Measurements from ENCODE around the gene DLX6.

The DLX6 gene

GRCh38 chr7:97013845-97014134, 8.4 kb downstream of the DLX6 start:
- no peak for TF ChIP-seq CTCF (IDR thresholded peaks at IDR 0.05)

- no peak for TF ChIP-seq CTCF (IDR thresholded peaks at IDR 0.05)
These were observed 8.9 kb downstream of the DLX6 start for GRCh38 chr7:97014145-97014750.

GRCh38 chr7:97015279-97015678, 9.9 kb downstream of the DLX6 start:
- no peak for TF ChIP-seq CTCF (IDR thresholded peaks at IDR 0.05)

- TF ChIP-seq CTCF (IDR thresholded peaks at IDR 0.05), result no peak
These were observed 10.5 kb downstream of the DLX6 start for GRCh38 chr7:97015756-97016380.

GRCh38 chr7:97016381-97017191, 11.2 kb downstream of the DLX6 start:
- TF ChIP-seq CTCF (IDR thresholded peaks at IDR 0.05), result no peak

GRCh38 chr7:97017192-97018125, 12.1 kb downstream of the DLX6 start:
- no peak for TF ChIP-seq CTCF (IDR thresholded peaks at IDR 0.05)

GRCh38 chr7:97018126-97018601, 12.8 kb downstream of the DLX6 start:
- no peak for TF ChIP-seq CTCF (IDR thresholded peaks at IDR 0.05)

Measured in LNCAP (cell line).